H9 (cell line): ENCODE measurements around the gene RELCH. TPM values are rescaled to one million over a fixed set of nuclear protein-coding genes. Genes with fewer than 3 reads are reported as not detected.

Experiments
- DNase-seq: peaks from one replicate; pipeline ENCODE4 v3.0.0-alpha.2; 2017
- H2AFZ ChIP-seq: one replicate; pipeline ENCODE4 v1.6.1; 2013; ENCODE audit warnings: mild to moderate bottlenecking, low read length, control low read depth, moderate library complexity
- H2AK5ac ChIP-seq: 2 replicates; pipeline ENCODE4 v1.6.1; 2013; ENCODE audit warnings: low read length, control low read depth, mixed read lengths; ENCODE audit not compliant: insufficient read length
- H2BK120ac ChIP-seq: one replicate; pipeline ENCODE4 v1.6.1; 2013; ENCODE audit warnings: low read depth, mild to moderate bottlenecking, low read length, control low read depth, inconsistent platforms; ENCODE audit not compliant: poor library complexity, severe bottlenecking
- H2BK12ac ChIP-seq: 2 replicates; pipeline ENCODE4 v1.6.1; 2013; ENCODE audit warnings: low read length, control low read depth, mixed read lengths, low read depth; ENCODE audit not compliant: insufficient read length
- H2BK15ac ChIP-seq: 2 replicates; pipeline ENCODE4 v1.6.1; 2013; ENCODE audit warnings: low read depth, low read length, control low read depth
- H2BK20ac ChIP-seq: one replicate; pipeline ENCODE4 v1.6.1; 2013; ENCODE audit warnings: low read depth, mild to moderate bottlenecking, low read length, control low read depth, inconsistent platforms; ENCODE audit not compliant: poor library complexity, severe bottlenecking
- H2BK5ac ChIP-seq: 2 replicates; pipeline ENCODE4 v1.6.1; 2013; ENCODE audit warnings: low read length, control low read depth, mixed read lengths; ENCODE audit not compliant: insufficient read length
- H3K14ac ChIP-seq: 2 replicates; pipeline ENCODE4 v1.6.1; 2013; ENCODE audit warnings: low read length, control low read depth; ENCODE audit not compliant: insufficient read depth
- H3K18ac ChIP-seq: 2 replicates; pipeline ENCODE4 v1.6.1; 2013; ENCODE audit warnings: low read depth, mild to moderate bottlenecking, mixed read lengths, low read length, control low read depth; ENCODE audit not compliant: insufficient read length
- H3K23ac ChIP-seq: 2 replicates; pipeline ENCODE4 v1.6.1; 2013; ENCODE audit warnings: low read length, control low read depth, mixed read lengths, low read depth; ENCODE audit not compliant: insufficient read length
- H3K23me2 ChIP-seq: 2 replicates; pipeline ENCODE4 v1.6.1; 2013; ENCODE audit warnings: low read depth, mild to moderate bottlenecking, mixed read lengths, low read length, control low read depth; ENCODE audit not compliant: insufficient read length, poor library complexity, severe bottlenecking
- H3K27ac ChIP-seq: 2 replicates; pipeline ENCODE4 v1.5.1; 2013; ENCODE audit warnings: low read length, control low read depth, mixed read lengths, low read depth; ENCODE audit not compliant: insufficient read length
- H3K27me3 ChIP-seq: 2 replicates; pipeline ENCODE4 v1.6.1; 2013; ENCODE audit warnings: low read length, control low read depth, inconsistent platforms; ENCODE audit not compliant: insufficient read depth
- H3K4ac ChIP-seq: 2 replicates; pipeline ENCODE4 v1.6.1; 2013; ENCODE audit warnings: low read depth, mild to moderate bottlenecking, control low read depth, inconsistent platforms, low read length, moderate library complexity
- H3K4me1 ChIP-seq: 2 replicates; pipeline ENCODE4 v1.6.1; 2013; ENCODE audit warnings: low read length, control low read depth, inconsistent platforms; ENCODE audit not compliant: insufficient read depth
- H3K4me2 ChIP-seq: 2 replicates; pipeline ENCODE4 v1.6.1; 2013; ENCODE audit warnings: low read length, control low read depth, mixed read lengths; ENCODE audit not compliant: insufficient read length, insufficient read depth
- H3K56ac ChIP-seq: 2 replicates; pipeline ENCODE4 v1.6.1; 2013; ENCODE audit warnings: low read depth, mild to moderate bottlenecking, mixed read lengths, low read length, control low read depth; ENCODE audit not compliant: insufficient read length
- H3K79me1 ChIP-seq: 2 replicates; pipeline ENCODE4 v1.6.1; 2013; ENCODE audit warnings: low read depth, mild to moderate bottlenecking, moderate library complexity, low read length, control low read depth, inconsistent platforms; ENCODE audit not compliant: insufficient read depth, poor library complexity, severe bottlenecking
- H3K79me2 ChIP-seq: 2 replicates; pipeline ENCODE4 v1.6.1; 2013; ENCODE audit warnings: low read length, control low read depth, inconsistent platforms; ENCODE audit not compliant: insufficient read depth
- H3K9ac ChIP-seq: 2 replicates; pipeline ENCODE4 v1.6.1; 2013; ENCODE audit warnings: low read length, control low read depth, mixed read lengths; ENCODE audit not compliant: insufficient read length; ENCODE audit errors: extremely low read depth
- H3K9me3 ChIP-seq: one replicate; pipeline ENCODE4 v1.6.1; 2013; ENCODE audit warnings: low read depth, low read length, inconsistent platforms; ENCODE audit not compliant: control insufficient read depth
- H3T11ph ChIP-seq: one replicate; pipeline ENCODE4 v1.6.1; 2013; ENCODE audit warnings: mild to moderate bottlenecking, low read length, control low read depth, inconsistent platforms
- H4K20me1 ChIP-seq: one replicate; pipeline ENCODE4 v1.6.1; 2013; ENCODE audit not compliant: control insufficient read depth, insufficient read length, insufficient read depth
- H4K5ac ChIP-seq: 2 replicates; pipeline ENCODE4 v1.6.1; 2013; ENCODE audit warnings: low read depth, mild to moderate bottlenecking, mixed read lengths, low read length, control low read depth; ENCODE audit not compliant: insufficient read length
- H4K8ac ChIP-seq: replicated peaks from 2 replicates; pipeline ENCODE4 v1.6.1; 2013; ENCODE audit warnings: low read length, control low read depth, mixed read lengths, low read depth; ENCODE audit not compliant: insufficient read length
- H4K91ac ChIP-seq: 2 replicates; pipeline ENCODE4 v1.6.1; 2013; ENCODE audit warnings: low read depth, mild to moderate bottlenecking, moderate library complexity, mixed read lengths, low read length, control low read depth; ENCODE audit not compliant: insufficient read length
- H3K27ac Mint-ChIP-seq, 3 experiments: 2 replicates in 2 of 3; 3 replicates in 1 of 3; pipeline ENCODE4 v1.8.0; 2020 to 2021; ENCODE audit warnings: mixed read lengths in 3 of 3, mild to moderate bottlenecking in 1 of 3, moderate library complexity in 1 of 3
- H3K27me3 Mint-ChIP-seq: 2 replicates; pipeline ENCODE4 v1.8.0; 2021; ENCODE audit warnings: low read depth, mild to moderate bottlenecking, moderate library complexity, mixed read lengths
- H3K36me3 Mint-ChIP-seq, 3 experiments: 2 replicates in 2 of 3; 3 replicates in 1 of 3; pipeline ENCODE4 v1.8.0; 2020 to 2021; ENCODE audit warnings: low read depth in 3 of 3, mixed read lengths in 3 of 3; ENCODE audit not compliant: insufficient read depth in 1 of 3
- H3K4me1 Mint-ChIP-seq, 2 experiments: 2 replicates each; pipeline ENCODE4 v1.8.0; 2020; ENCODE audit warnings: mixed read lengths in 2 of 2
- H3K4me3 Mint-ChIP-seq, 2 experiments: 2 replicates in 1 of 2; 3 replicates in 1 of 2; pipeline ENCODE4 v1.8.0; 2020 to 2021; ENCODE audit warnings: mild to moderate bottlenecking in 2 of 2, mixed read lengths in 2 of 2, moderate library complexity in 1 of 2
- H3K9me3 Mint-ChIP-seq, 2 experiments: 2 replicates in 1 of 2; 3 replicates in 1 of 2; pipeline ENCODE4 v1.8.0; 2020; ENCODE audit warnings: mild to moderate bottlenecking in 2 of 2, mixed read lengths in 2 of 2, moderate library complexity in 1 of 2
- CTCF ChIP-seq: fragments of 200-600 bp; sonication (generic); conservative IDR thresholded peaks from 3 replicates; pipeline ENCODE4 v1.8.0; 2021; ENCODE audit warnings: antibody characterized with exemption, mild to moderate bottlenecking
- WGBS: extraction: QIAGEN DNeasy Blood & Tissue Kit; methylation state at CpG from one replicate; pipeline ENCODE4 v1.1.7; 2013; ENCODE audit warnings: missing lambda C conversion rate, low lambda C conversion rate, mixed read lengths; ENCODE audit not compliant: insufficient read length; ENCODE audit errors: extremely low coverage; 5-methylcytosine and 5-hydroxymethylcytosine counted together
- total RNA-seq: library from RNA; stranded (reverse); gene quantifications from 2 replicates; pipeline ENCODE4 v1.2.1, GENCODE V29; 2021

Gene RELCH
- total RNA-seq, 1 experiment from 2014 or later = 32.3 TPM

- Histone ChIP-seq H3K27me3 (no peaks in the 10 kb centered on the region), H3K4ac (no peak overlapping the region), H2BK15ac (no peak overlapping the region), H3K27ac (no peak overlapping the region), H3K23ac (no peak overlapping the region), H2BK20ac (no peak overlapping the region), H3K9me3 (no peaks in the 10 kb centered on the region), H3K18ac (no peak overlapping the region), H2BK12ac (no peak overlapping the region), H4K5ac (no peak overlapping the region), H3K23me2 (no peaks in the 10 kb centered on the region), H2BK120ac (no peak overlapping the region), H4K91ac (no peak overlapping the region), H4K20me1 (no peaks in the 10 kb centered on the region), H3K9ac (no peak overlapping the region), H3K4me1 (peaks cover 10% of the 10 kb centered on the region; the same call in 1 of the 2 replicates), H3K79me2 (no peaks in the 10 kb centered on the region), H2AK5ac (no peak overlapping the region), H3K56ac (no peak overlapping the region), H3T11ph (no peak overlapping the region), H2AFZ (no peak overlapping the region), H2BK5ac (no peak overlapping the region), H4K8ac (no peak overlapping the region), H3K4me2 (no peak overlapping the region), H3K79me1 (no peaks in the 10 kb centered on the region), H3K14ac (no peak overlapping the region)
- peaks cover 31 to 37% of the 10 kb centered on the region in 2 experiments for H3K4me1 Mint-ChIP-seq
- no peak overlapping the region for H3K4me3 Mint-ChIP-seq
- DNase-seq = no peak
- H3K27ac Mint-ChIP-seq = no peak overlapping the region; a peak in 1 of 7 replicates
- no peaks in the 10 kb centered on the region for H3K9me3 Mint-ChIP-seq
- H3K27me3 Mint-ChIP-seq = peaks cover 11% of the 10 kb centered on the region
- H3K36me3 Mint-ChIP-seq = peaks cover 1 to 9% (median 4%) of the 10 kb centered on the region in 3 experiments; a peak in 5 of 7 replicates
- no peak for TF ChIP-seq CTCF
- WGBS = no CpG with 5 or more reads among the region's 4 CpGs
These were observed 161.4 kb downstream of the RELCH start for GRCh38 chr18:62348474-62348873.
